Activated CD8-positive, alpha-beta memory T cell treated with anti-CD3 and anti-CD28 coated beads for 4 hours (primary cell): ENCODE measurements around the gene LPAR3.

Experiments
- DNase-seq, 2 donors: peaks; one replicate each; pipeline ENCODE4 v3.0.0-alpha.2; 2020; ENCODE audit warnings: low read depth in 2 of 2

The LPAR3 gene

GRCh38 chr1:84775535-84775920 lies 117.5 kb downstream of the LPAR3 start:
- DNase-seq, result no peak

- DNase-seq, result no peak
Observed at GRCh38 chr1:84774669-84775534, 118.1 kb downstream of the LPAR3 start.

DNA sequence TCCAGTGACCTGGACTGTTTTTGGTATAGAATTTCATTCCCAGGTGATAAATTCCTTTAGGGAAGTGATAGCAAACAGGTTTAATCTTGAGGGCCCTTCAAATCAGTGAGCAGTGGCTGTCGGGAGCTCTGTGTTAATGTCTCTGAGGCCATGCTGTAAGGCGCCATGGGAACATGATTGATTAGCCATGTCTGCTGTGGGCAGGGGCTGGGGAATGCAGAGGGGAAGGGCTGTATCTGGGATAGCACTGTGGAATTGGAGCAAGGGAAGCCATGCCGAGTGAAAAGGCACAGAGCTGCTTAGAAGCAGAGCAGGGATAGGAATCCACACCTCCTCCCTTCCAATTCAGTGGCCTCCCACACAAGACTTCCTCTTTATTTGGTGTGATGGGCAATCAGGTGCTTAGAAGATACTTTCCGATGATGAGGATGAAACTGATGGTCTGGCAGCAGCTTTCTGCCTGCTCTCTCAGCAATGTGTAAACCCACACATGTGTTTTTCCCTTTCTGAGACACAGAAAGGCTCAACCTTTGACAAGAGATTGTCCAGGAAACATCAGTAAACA lies 119.0 kb downstream of the LPAR3 start:
- no peak for DNase-seq

- DNase-seq, result no peak
Observed at GRCh38 chr1:84773195-84773594, 119.8 kb downstream of the LPAR3 start.

- DNase-seq, result peak; percentile 21 to 60
Observed at GRCh38 chr1:84772428-84772943, 120.5 kb downstream of the LPAR3 start.

GRCh38 chr1:84771895-84772294 lies 121.1 kb downstream of the LPAR3 start:
- DNase-seq, result no peak

GRCh38 chr1:84770481-84770880 lies 122.5 kb downstream of the LPAR3 start:
- no peak for DNase-seq

DNA sequence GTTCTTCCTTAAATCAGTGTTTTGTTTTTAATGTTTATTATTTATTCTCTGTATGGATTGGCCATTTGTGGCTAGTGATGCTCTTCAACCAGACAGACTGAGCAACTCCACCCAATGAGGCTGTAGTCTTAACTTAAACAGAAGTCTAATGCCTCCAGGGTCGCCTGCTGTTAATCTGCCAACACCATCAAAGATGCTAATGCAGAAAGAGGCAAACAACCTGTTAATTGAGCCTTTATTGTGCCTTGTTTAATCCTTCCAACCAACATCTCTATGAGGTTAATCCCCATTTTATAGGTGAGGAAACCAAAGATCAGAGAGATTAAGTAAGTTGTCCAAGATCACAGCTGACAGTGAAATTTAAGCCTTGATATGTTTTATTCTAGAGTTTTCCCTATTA lies 123.4 kb downstream of the LPAR3 start:
- DNase-seq, result no peak

GRCh38 chr1:84768634-84769033 lies 124.4 kb downstream of the LPAR3 start:
- no peak for DNase-seq

- DNase-seq, result no peak
Observed at GRCh38 chr1:84763912-84764680, 128.9 kb downstream of the LPAR3 start.

DNA sequence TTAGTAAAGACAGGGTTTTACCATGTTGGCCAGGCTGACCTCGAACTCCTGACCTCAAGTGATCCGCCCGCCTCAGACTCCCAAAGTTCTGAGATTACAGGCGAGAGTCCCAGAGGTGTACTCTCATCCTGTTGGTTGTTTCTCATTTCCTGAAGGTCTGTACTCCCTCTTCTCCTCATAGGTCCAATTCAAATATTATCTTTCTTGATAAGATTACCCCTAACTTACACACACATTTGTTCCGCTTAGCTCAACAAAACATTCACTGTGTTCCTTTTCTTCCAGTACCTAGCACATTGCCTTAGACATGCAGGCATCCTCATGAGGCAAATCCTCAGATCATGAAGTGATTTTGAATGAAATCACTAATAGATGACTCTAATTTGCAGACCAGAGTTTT lies 130.3 kb downstream of the LPAR3 start:
- no peak for DNase-seq
